Activated CD8-positive, alpha-beta T cell treated with anti-CD3 and anti-CD28 coated beads for 36 hours (primary cell): ENCODE measurements around the gene CCDC7. TPM values are rescaled to one million over a fixed set of nuclear protein-coding genes. Genes with fewer than 3 reads are reported as not detected.
A peak's percentile ranks its signal among the peaks of the same experiment; 100 is the strongest.
"Not testable (repeated sequence)": the region's sequence is repeated elsewhere in the genome, so short reads cannot be mapped to it uniquely, and the experiment has no call there.

Source experiments
- ATAC-seq: fragments of 200-7000 bp; cut with Tn5 transposase; one replicate; pipeline ENCODE4 v1.10.0; 2021; ENCODE audit warnings: mild to moderate bottlenecking, moderate library complexity
- CTCF ChIA-PET: fragments of 350-600 bp; sonication (Branson Sonifier 250); formaldehyde crosslinking; loops from one replicate; lab custom pipeline; 2021; ENCODE audit warnings: antibody characterized with exemption; lab: Charles Lee
- POLR2A ChIA-PET: fragments of 350-600 bp; sonication (Branson Sonifier 250); formaldehyde crosslinking; loops from one replicate; lab custom pipeline; 2021; ENCODE audit warnings: antibody characterized with exemption; lab: Charles Lee
- DNase-seq: peaks from one replicate; pipeline ENCODE4 v3.0.0-alpha.2; 2020
- H3K27ac Mint-ChIP-seq: one replicate; pipeline ENCODE4 v1.8.0; 2021; ENCODE audit warnings: mild to moderate bottlenecking, mixed read lengths
- H3K27me3 Mint-ChIP-seq: one replicate; pipeline ENCODE4 v1.8.0; 2021; ENCODE audit warnings: mixed read lengths
- H3K36me3 Mint-ChIP-seq: one replicate; pipeline ENCODE4 v1.8.0; 2021; ENCODE audit warnings: low read depth, mixed read lengths
- H3K4me1 Mint-ChIP-seq: one replicate; pipeline ENCODE4 v1.8.0; 2021; ENCODE audit warnings: low read depth, mixed read lengths
- H3K4me3 Mint-ChIP-seq: one replicate; pipeline ENCODE4 v1.8.0; 2021; ENCODE audit warnings: mild to moderate bottlenecking, moderate library complexity, mixed read lengths
- H3K9me3 Mint-ChIP-seq: one replicate; pipeline ENCODE4 v1.8.0; 2021; ENCODE audit warnings: mixed read lengths
- intact Hi-C: fragments of 100-400 bp; cut with micrococcal nuclease; formaldehyde crosslinking; loops from one replicate; pipeline ENCODE4 v1.10.0; 2022
- total RNA-seq, 2 experiments: library from RNA; stranded (reverse); gene quantifications; one replicate each; pipeline ENCODE4 v1.2.3, GENCODE V29; 2021
- TF ChIP-seq, protein P1 (sequence below): fragments of 200-600 bp; IDR thresholded peaks from one replicate; pipeline ENCODE4 v1.8.0; 2022; ENCODE audit warnings: antibody characterized with exemption, mild to moderate bottlenecking

The CCDC7 gene
- 10 to 100 TPM in 1 of 2 experiments, 1 to 10 TPM in 1; 5.5 to 10.4 TPM for total RNA-seq

DNA sequence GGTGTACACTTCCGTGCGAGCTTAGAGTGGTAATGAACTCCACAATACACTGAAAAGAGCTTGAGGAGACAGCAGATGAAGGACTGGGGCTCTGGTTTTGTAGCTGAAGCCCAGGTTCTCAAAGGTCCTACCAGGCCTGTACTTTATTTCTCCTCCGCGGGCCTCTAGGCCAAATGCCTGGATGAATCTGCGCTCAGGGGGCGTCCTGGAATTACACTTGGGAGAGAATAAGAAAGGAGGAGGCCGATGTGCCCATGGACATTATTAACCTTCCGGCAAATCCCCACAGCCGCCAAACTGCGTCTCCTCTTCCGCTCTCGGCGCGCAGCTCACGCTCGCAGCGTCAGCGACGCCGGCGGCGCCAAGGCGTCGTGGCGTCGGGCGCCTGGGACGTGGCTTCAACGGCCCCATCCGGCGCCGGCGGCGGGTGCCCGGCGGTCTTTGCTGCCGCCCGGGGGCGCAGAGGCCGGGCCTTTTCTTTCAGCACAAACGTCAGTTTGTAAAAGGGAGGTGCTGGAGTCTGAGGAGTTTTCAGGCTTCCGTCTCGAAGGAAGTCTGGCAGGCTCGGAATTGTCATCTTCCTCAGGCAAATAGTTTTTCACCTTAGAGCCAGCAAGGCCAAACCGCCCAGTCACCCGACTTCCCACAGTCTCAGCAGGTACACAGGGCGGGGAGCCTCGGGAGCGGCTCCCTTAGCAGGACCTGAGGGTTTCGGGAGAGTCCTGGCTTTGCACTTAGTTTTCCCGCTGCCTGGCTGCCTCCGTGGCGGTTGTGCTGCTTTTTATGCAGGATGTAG lies at the start of gene CCDC7:
Gene CCDC7 (plus strand): TSS at position 401 of the 796 bp plus-strand sequence. CDS start 5,503 bp downstream, outside the sequence.
- CTCF ChIA-PET = interaction anchor here (0.8 to 1.7 kb wide), 10 partner anchors 8 to 563 kb away, joined by 3 to 9 read pairs (median 4); no protein-coding TSS in a partner anchor
- ATAC-seq (peak; percentile 98), DNase-seq (peak; percentile 83)
- H3K4me1 Mint-ChIP-seq = peaks cover 10% of the 10 kb centered on the region
- peaks cover 8% of the 10 kb centered on the region for H3K36me3 Mint-ChIP-seq
- peak within 1 kb of the TSS; percentile 100 for H3K27ac Mint-ChIP-seq
- TF ChIP-seq, protein P1, sequence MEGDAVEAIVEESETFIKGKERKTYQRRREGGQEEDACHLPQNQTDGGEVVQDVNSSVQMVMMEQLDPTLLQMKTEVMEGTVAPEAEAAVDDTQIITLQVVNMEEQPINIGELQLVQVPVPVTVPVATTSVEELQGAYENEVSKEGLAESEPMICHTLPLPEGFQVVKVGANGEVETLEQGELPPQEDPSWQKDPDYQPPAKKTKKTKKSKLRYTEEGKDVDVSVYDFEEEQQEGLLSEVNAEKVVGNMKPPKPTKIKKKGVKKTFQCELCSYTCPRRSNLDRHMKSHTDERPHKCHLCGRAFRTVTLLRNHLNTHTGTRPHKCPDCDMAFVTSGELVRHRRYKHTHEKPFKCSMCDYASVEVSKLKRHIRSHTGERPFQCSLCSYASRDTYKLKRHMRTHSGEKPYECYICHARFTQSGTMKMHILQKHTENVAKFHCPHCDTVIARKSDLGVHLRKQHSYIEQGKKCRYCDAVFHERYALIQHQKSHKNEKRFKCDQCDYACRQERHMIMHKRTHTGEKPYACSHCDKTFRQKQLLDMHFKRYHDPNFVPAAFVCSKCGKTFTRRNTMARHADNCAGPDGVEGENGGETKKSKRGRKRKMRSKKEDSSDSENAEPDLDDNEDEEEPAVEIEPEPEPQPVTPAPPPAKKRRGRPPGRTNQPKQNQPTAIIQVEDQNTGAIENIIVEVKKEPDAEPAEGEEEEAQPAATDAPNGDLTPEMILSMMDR = peak; percentile 45
- H3K27me3 Mint-ChIP-seq = no peaks in the 10 kb centered on the region
- peak within 1 kb of the TSS; percentile 99 for H3K4me3 Mint-ChIP-seq
- peaks cover 3% of the 10 kb centered on the region for H3K9me3 Mint-ChIP-seq
- intact Hi-C loops = loop anchor here (2.0 kb wide), 1 partner anchor 67 kb away; no protein-coding TSS in a partner anchor
- POLR2A ChIA-PET = interaction anchor here (0.6 to 1.3 kb wide), 4 partner anchors 10 to 102 kb away, joined by 3 to 10 read pairs (median 3); no protein-coding TSS in a partner anchor

DNA sequence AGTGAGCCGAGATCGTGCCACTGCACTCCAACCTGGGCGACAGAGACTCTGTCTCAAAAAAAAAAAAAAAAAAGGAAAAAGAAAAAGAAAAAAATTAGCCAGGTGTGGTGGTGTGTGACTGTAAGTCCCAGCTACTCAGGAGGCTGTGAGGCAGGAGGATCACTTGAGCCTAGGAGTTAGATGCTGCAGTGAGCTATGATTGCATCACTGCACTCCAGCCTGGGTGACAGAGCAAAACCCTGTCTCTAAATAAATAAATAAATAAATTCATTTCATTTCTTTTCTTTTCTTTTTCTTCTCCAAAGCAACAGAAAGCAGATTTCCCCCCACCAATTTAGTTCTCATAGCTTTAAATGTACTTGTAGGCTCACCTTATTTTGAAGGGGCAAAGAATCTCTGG lies 48.8 kb upstream of the CCDC7 start:
- DNase-seq, intact Hi-C loops, H3K27ac Mint-ChIP-seq, CTCF ChIA-PET, POLR2A ChIA-PET, ATAC-seq, H3K36me3 Mint-ChIP-seq, H3K9me3 Mint-ChIP-seq, H3K4me3 Mint-ChIP-seq, H3K4me1 Mint-ChIP-seq, H3K27me3 Mint-ChIP-seq: not testable (repeated sequence)

DNA sequence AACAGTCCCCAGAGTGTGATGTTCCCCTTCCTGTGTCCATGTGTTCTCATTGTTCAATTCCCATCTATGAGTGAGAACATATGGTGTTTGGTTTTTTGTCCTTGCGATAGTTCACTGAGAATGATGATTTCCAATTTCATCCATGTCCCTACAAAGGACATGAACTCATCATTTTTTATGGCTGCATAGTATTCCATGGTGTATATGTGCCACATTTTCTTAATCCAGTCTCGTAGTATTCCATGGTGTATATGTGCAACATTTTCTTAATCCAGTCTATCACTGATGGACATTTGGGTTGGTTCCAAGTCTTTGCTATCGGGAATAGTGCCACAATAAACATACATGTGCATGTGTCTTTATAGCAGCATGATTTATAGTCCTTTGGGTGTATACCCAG lies 46.2 kb upstream of the CCDC7 start:
- POLR2A ChIA-PET, intact Hi-C loops, H3K27me3 Mint-ChIP-seq, H3K4me3 Mint-ChIP-seq, H3K4me1 Mint-ChIP-seq, H3K36me3 Mint-ChIP-seq, H3K9me3 Mint-ChIP-seq, H3K27ac Mint-ChIP-seq, DNase-seq, CTCF ChIA-PET, ATAC-seq: not testable (repeated sequence)

DNA sequence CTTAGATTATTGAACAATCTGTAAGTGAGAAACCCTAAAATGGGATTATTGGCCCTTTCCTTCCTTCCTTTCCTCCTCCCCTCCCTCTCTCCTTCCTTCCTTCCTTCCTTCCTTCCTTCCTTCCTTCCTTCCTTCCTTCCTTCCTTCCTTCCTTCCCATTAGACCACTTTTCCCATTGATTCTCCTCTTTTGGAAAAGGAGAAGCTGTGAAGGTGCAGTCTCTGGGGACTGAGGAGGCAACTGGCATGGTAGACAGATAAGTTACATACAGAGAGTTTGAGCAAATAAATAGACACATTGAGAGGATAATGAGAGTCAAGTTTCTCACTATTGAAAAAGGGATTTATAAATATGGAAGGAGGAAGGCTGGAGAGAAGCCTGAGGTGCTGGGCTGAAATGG lies 45.0 kb upstream of the CCDC7 start:
- no peaks in the 10 kb centered on the region for H3K27me3 Mint-ChIP-seq
- TF ChIP-seq, protein P1 = no peak
- CTCF ChIA-PET = interaction anchor here (0.7 kb wide), 1 partner anchor 522 kb away, joined by 4 read pairs; no protein-coding TSS in a partner anchor
- DNase-seq = no peak
- intact Hi-C loops = no loop called here
- H3K4me3 Mint-ChIP-seq = no peak overlapping the region
- no peak overlapping the region for H3K27ac Mint-ChIP-seq
- H3K4me1 Mint-ChIP-seq = no peaks in the 10 kb centered on the region
- no peak for ATAC-seq
- H3K36me3 Mint-ChIP-seq = no peaks in the 10 kb centered on the region
- no peaks in the 10 kb centered on the region for H3K9me3 Mint-ChIP-seq
- POLR2A ChIA-PET = no interaction called here

DNA sequence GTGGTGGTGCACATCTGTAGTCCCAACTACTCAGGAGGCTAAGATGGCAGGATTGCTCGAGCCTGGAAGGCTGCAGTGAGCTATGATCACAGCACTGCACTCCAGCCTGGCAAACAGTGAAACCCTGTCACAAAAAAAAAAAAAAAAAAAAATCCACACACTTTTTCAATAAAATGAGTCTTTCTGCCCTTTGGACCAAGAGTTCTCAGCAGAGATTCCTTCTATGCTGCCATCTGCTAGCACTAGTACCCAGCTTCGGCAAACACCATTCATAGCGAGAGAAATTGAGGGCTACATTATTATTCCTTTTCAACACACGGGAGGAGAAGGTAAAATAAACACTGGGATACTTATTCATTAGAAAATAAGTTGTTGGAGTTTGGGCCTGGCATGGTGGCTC lies 43.4 kb upstream of the CCDC7 start:
- CTCF ChIA-PET = no interaction called here
- no peak overlapping the region for H3K27ac Mint-ChIP-seq
- H3K4me3 Mint-ChIP-seq = no peak overlapping the region
- no peaks in the 10 kb centered on the region for H3K36me3 Mint-ChIP-seq
- H3K27me3 Mint-ChIP-seq = no peaks in the 10 kb centered on the region
- H3K9me3 Mint-ChIP-seq = no peaks in the 10 kb centered on the region
- ATAC-seq = no peak
- no peak for DNase-seq
- TF ChIP-seq, protein P1 = no peak
- intact Hi-C loops = no loop called here
- no peaks in the 10 kb centered on the region for H3K4me1 Mint-ChIP-seq
- POLR2A ChIA-PET = no interaction called here

DNA sequence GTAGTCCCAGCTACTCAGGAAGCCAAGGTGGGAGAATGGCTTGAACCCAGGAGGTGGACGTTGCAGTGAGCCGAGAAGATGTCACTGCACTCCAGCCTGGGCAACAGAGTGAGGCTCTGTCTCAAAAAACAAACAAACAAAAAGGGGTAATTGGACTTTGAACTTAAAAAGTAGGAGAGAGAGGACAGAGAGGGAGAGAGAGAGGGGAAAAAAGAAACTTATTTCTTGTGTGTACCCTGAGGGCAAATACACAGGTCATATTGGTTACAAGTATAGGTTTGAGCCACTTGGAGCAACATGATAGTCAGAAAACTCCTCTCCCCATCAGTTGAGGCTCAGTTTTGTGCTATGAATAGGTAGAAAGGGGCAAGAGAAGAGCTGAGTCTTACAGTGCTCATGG lies 42.8 kb upstream of the CCDC7 start:
- no peaks in the 10 kb centered on the region for H3K9me3 Mint-ChIP-seq
- H3K27ac Mint-ChIP-seq = no peak overlapping the region
- H3K36me3 Mint-ChIP-seq = no peaks in the 10 kb centered on the region
- H3K27me3 Mint-ChIP-seq = no peaks in the 10 kb centered on the region
- TF ChIP-seq, protein P1 = no peak
- H3K4me3 Mint-ChIP-seq = no peak overlapping the region
- intact Hi-C loops = no loop called here
- ATAC-seq = no peak
- CTCF ChIA-PET = no interaction called here
- H3K4me1 Mint-ChIP-seq = no peaks in the 10 kb centered on the region
- DNase-seq = no peak
- POLR2A ChIA-PET = interaction anchor here (0.6 kb wide), 1 partner anchor 18 kb away, joined by 3 read pairs; no protein-coding TSS in a partner anchor
